Left renal cortex interstitium (tissue), 4 donors: ENCODE results near the gene TRIM62. TPM values are rescaled to one million over a fixed set of nuclear protein-coding genes. Genes with fewer than 3 reads are reported as not detected.
A peak's percentile ranks its signal among the peaks of the same experiment; 100 is the strongest.

Experiments used
- DNase-seq, 4 donors: peaks; one replicate each; pipeline ENCODE4 v3.0.0-alpha.2; 2013; ENCODE audit warnings: low read depth in 4 of 4, low spot score in 2 of 4, missing footprints in 1 of 4
- polyA plus RNA-seq, 4 donors: library from polyadenylated mRNA; unstranded; fragments of 120-200 nt; gene quantifications; one replicate each; pipeline ENCODE4 v1.2.1, GENCODE V29; 2013; ENCODE audit not compliant: insufficient read length in 4 of 4

Gene TRIM62
- polyA plus RNA-seq, 4 donors: 6.9 to 10.8 (median 8.2) TPM

DNA sequence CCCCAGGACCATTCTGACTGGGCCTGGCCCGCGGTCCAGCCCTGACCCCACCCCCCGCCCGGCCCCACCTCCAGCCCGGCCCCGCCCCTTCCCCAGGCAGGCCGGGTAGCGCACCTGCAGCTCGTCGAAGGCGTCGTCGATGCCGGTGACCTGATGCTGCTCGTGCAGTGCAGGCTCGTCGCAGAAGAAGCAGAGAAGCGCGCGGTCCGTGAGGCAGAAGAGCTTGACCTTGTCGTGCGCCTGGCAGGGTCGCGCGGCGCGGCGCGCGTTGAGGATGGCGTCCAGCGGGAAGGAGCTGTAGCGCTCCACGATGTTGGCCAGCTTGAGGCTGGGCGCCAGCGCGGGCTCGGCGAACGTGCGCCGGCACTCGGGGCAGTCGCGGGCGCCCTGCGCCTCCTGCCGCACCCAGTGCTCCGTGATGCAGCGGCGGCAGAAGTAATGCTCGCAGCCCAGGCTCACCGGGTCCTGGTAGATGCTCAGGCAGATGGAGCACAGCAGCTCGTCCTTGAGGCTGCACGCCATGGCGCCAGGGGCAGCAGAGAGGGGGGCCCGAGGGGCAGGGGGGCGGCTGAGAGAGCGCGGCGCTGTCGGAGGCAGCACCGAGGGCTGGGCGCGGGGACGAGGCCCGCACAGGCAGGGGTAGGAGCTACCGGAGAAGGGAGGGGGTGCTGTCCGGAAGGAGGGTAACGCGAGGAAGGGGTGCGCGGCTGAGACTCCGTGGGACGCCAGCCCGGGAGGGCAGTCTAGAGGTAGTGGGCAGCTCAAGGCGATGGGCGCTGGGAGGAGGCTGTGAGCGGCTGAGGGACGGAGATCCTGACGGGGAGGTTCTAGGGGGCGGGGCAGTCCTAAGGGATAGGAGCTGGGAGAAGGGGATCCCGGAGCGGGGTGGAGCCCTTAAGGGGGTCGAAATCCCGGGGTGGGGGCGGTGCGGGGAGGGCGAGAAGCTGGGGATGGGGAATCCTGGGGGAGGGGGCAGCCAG, 642 bp downstream of the TRIM62 start:
- peak in 2 of 4 donors; percentile 64 to 81 for DNase-seq

DNA sequence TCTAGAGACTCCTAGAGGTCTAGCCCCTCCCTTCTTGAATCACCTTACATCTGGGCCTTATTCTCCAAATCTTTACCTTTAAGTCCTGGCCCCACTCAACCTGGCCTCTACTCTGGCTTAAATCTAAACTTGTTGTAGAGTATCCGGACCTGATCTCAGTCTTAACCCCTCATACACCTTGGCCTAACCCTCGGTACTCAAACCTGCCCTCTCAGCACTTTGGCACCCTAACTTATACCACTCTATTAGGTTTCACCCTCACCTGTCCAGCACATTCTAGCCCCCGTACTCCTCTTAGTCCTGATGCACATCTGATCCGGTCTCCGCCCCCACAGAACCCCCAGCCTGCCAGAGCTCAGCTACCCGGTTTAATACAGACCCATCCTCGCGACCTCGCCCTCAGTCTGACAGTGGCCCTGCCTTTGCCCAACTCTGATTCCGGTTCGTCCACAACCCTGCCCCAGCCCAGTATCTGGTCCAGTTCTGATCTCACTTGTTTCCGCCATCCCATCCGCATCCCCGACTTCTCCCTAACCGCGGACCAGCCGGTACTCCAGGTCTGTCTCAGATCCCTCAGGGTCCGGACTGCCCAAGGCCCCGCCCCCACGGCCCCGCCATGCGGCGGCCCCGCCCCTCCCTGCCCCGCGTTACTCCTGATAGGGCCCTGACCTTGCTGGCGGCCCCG, 1.5 kb downstream of the TRIM62 start:
- DNase-seq: no peak

DNA sequence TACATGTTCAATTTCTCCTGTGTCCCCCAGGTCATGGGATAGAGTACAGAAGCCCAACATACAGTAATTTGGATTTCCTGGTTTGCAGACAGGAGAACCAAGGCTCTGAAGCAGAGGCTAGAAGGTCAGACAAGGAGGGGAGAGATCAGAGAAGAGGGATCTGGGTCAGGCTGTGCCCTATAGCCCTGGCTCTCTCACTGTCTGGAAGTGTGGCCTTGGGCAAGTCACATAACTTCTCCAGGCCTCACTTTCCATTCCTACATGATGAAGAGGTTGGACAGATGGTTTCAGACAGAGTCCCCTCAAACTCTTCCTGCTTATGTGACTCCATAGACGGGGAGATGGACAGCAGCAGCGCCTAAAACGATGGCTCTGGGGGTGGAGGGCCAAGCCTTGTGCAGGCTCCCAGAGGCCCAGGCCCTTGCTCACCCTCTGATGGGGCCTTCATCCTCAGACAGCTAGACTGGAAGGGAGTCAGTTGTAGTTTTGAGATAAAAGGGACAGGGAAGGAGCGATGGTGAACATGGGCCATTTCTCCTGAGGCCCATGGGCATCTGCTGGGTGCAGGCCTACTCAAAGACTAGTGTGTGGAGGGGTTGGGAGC, 2.9 kb downstream of the TRIM62 start:
- DNase-seq: no peak

DNA sequence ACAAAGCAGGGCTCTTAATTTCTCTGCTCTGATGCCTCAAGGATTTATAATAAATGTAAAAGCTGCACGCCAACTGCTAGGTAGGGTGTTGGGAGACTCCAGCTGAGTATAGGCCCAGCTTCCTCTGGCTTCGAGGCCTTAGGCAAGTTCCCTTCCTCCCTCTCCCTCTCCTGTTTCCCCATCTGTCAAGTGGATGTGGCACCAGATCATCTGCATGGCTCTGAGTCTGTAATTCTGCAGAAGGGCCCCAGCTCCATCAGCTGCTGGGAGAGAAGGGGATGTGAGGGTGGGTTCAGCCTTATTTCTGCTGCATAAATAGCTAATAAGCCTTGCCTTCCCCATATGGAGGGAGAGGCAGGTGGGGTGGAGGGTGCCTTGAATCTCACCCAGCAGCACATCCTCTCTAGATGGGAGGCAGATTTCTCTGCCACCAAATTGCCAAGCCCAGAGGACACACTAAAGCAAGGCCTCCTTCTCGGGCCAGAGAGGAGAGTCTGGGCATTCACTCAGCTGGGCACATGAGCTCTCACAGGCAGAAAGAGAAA, 3.8 kb downstream of the TRIM62 start:
- no peak for DNase-seq

DNA sequence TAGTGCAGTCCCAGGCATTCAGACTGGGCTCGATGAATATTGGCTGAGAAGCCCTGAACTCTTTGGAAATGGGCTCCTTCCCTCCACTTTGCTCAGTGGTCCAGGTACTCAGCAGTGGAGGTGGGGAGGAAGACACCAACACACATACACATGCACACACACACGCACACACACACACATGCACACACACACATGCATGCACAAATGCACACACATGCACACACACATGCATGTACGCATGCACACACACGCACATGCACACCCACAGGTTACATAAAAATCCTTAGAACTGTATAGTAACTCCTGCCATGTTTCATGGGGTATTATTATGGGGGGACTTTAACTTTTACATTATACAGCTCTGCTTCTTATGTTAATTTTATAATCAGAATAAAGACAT, 5.0 kb downstream of the TRIM62 start:
- DNase-seq: no peak

DNA sequence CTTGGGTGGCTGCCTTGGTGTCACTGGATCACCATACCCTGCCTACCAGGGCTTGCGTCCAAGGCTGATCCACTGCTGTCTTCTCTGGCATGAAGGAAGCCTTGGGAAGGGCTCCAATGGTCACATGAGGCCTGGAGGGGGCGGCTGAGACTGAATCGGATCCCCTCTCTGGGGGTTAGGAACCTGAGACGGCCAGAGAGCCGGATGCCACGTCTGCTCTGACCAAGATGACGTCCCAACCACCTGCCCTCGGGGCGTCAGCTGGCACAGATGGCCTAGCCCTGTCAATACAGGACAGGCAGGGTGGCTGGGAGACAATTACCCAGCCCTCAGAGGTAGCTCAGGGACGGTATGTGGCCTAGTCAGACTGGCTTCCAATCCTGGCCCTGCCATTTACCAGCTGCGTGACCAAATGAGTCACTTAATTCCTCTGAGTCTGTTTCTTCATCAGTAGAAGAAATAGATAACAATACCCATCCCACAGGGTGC, 5.4 kb downstream of the TRIM62 start:
- no peak for DNase-seq

DNA sequence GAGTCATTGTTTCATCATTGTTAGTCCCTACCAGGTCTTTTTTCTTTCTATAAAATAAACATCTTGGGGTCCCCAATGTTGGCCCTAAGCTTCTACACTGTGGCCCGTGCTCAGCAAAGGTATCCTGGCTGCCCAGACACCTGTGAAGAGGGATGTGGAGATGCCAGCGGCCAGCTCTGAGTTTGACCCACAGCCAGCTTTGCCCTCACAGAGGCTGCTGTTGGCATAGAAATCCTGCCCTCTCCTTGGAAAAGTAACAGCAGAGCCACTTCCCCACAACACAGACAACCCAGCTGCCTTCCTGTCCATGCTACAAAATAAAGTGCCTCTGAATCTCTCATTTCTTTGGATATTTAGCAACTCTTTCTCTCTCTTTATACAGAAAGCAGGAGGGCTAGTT, 6.0 kb downstream of the TRIM62 start:
- no peak for DNase-seq

DNA sequence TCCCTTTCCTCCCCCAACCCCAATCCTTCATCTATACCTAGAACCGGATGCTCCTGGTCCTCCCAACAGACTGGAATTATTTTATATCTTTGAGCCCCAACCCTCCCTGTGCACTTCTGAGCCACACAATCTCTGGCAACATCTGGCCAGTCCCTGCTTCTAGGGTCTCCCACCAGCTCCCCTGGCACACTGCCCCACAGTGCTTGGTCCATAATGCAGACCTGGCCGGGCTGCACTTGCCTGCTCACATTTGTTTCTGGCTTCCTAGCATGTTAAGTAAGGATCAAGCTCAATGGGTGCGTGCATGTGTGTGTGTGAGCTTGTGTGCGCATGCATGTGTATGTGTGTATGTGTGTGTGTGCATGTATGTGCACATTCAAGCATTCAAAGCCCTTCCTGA, 8.8 kb downstream of the TRIM62 start:
- no peak for DNase-seq

DNA sequence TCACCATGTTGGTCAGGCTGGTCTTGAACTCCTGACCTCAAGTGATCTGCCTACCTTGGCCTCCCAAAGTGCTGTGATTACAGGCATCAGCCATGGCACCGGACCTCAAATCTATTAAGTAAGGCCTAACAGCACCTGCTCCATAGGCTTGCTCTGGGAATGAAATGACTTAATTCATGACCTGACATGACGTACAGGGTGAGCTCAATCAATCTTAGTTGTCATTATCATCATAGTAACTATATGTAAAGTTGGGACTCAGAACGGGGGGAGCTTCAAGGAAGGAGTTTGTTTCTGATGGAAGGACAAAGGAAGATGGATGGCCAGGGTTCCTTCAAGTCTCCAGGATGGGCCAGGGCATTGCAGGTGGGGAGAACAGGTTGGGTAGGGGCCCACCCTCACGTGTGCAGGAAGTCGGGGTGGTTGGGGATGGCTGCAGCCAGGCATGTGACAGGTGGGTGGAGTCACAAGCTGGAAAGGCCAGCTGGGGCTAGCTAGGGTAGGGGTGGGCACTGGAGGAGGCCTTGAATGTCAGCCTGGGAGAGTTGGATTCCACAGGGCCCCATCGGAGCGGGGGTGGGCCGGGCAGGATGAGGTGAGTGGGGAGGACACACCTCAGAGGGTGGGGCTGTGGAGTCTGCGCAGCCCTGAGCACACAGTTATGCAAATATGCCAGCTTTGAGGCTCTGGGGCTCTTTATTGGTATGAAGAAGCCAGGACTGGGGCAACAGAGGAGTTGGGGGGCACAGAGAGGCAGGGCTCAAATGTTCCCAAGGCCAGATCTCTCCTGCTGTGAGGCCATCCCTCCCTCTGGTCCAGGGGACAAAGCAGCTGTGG, 9.6 kb downstream of the TRIM62 start:
- DNase-seq: no peak

DNA sequence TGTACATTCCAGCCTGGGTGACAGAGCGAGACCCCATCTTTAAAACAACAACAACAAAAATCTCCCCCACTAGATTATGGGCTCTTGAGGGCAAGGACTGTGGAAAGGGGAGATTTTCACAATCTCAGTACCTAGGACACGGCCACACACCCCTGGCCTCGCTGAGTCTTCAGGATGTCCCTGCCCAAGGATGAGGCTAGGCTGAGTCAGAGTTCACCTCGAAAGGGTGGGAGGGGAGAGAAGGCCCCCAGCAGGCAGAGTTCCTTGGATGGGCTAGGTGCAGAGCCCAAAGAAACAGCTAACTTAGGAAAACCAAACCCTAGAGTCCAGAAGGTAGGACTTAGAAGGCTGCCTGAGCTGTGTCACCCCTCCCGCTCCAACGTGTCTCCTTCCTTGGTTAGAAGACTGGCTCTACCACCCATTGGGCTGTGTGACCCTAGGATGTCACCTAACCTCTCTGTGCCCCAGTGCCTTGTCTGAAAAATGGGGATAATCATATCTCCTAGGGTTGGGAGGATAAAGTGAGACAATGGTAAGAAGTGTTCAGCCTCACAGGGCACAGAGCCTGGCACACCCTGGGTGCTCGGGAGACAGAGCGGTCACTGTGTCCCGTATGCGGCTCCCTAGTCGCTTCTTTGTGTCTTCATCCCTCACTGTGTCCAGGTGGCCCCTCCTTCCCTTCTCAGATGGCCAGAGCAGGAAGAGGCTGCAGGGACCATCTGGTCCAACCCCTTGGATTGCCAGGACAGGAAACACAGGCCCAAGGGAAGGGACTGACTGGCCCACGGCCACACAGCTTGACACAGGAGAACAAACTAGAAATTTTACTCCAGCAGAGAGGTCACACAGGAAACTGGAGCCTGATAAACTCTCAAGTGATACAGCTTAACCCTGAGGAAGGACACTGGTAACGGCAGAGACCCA, 11.2 kb downstream of the TRIM62 start:
- DNase-seq: no peak

DNA sequence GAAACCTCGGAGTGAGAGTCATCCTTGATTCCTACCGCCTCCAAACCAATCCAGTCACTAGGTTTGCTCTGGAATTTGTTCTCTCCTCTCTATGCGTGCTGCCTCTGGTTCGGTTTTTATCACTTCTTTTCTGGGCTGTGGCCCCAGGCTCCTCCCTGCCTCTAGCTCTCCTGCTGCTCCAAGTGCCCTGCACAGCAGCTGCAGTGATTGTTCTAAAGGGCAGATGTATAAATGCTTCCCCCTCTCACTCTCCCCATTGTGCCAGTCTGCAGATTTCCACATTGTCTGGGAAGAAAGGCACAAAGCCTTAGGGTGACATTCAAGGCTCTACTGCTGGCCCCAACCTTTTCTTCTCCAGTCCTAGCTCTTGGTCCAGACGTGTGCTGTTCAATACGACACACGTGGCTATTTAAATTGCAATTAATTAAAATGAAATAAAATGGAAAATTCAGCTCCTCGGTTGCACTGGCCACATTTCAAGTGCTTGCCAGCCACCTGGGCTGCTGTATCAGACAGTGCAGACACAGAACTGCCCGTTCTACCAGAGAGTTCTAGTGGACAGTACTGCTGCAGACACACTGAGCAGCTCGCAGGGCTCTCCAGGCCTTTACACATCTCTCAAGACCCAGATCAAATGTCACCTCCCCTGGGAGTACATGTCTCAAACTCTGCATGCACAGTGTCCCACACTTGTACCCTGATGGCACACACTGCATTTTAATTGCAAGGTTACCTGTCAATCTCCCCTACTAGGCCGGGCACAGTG, 12.4 kb downstream of the TRIM62 start:
- no peak for DNase-seq

DNA sequence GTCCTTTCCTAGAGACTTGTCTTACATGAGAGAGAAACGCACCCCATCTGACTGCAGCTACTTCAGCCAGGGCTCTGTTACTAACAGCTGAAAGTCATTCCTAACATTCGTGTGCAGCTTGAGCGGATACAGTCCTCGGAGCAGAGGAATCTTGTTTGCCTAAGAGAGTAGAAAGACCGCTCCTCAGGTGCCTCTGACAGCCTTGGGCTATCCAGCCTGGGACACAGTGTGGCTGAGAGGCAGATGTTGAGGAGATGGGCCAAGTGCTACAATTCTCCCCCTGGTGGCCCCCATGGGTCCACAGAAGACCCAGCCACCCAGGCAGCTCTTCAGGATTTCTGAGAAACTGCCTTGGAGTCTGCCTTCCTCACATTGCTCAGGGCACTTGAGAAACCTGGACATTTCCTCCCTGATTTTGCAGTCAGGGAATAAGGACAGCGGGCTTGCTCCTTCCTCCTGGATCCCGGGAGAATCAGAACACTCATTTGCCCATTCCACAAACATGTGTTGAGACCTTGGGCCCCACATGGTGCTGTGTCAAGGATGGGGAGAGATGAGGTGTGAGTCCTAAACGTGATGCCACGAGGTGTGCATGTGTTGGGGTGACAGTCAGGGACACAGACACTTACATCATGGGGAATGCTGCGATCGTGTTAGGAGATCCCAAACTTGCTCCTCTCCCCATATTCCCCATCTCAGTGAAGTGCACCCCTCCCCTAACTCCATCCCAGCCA, 13.1 kb downstream of the TRIM62 start:
- DNase-seq: no peak

DNA sequence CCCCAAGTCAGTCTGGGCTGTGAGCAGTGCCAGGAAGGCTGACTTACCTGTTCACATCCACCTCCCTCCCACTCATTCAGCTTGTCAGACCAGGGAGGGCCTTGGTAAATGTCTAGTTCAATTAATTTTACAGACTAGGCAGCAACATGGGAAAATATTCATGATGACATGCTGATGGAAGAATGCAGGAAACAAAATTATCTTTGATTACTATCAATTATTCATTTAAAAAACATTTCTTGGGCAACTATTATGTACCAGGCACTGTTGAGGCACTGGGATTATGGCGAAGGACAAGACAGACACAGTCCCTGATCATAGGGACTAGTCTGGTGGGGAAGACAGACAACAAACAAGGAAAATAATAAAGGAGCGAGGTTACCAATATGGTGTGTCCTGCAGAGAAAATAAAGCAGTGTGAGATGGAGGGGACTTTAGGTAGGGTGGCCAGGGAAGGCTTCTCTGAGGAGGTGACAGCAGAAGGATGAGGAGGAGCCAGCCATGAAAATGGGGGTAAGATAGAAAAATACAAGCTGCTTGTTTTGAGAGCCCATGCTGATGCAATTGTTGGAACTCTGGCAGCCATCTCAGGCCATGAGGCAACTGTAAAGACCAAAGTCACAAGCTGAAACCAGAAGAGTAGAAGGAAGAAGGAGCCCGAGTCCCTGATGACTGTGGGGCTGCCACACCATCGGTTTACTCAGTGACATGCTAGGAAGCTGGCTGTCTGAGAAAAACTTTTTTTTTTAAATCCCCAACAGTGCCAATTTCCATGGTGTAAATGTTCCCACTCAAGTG, 14.0 kb downstream of the TRIM62 start:
- no peak for DNase-seq

DNA sequence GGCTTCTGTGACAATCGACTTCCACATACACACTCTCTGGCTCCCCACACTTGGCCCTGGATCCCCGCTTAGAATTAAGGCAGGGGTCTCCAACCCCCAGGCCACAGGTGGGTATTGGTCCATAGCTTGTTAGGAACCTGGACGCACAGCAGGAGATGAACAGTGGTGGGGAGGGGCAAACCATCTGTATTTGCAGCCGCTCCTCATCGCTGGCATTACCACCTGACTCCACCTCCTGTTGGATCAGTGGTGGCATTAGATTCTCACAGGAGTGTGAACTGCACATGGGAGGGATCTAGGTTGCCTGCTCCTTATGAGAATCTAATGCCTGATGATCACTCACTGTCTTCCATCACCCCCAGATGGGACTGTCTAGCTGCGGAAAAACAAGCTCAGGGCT, 16.0 kb downstream of the TRIM62 start:
- DNase-seq: no peak

DNA sequence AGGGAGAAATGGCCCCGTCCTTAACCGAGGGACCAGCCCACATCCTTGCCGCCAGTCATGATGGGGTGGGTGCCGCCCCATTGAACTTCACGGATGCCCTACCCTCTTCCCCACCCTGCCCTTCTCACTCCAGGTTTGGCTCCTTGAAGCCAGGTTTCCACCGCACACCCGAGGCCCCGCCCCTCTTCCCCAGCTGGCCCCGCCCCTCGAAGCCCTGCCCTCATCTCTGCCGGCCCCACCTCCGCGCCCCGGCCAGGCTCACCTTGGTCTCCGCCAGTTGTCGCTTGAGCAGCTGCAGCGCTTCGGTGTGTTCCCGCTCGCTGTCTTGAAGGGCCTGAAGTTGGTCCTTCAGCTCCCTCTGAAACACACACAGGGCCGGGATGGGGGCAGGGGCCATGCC, 16.6 kb downstream of the TRIM62 start:
- DNase-seq: no peak

DNA sequence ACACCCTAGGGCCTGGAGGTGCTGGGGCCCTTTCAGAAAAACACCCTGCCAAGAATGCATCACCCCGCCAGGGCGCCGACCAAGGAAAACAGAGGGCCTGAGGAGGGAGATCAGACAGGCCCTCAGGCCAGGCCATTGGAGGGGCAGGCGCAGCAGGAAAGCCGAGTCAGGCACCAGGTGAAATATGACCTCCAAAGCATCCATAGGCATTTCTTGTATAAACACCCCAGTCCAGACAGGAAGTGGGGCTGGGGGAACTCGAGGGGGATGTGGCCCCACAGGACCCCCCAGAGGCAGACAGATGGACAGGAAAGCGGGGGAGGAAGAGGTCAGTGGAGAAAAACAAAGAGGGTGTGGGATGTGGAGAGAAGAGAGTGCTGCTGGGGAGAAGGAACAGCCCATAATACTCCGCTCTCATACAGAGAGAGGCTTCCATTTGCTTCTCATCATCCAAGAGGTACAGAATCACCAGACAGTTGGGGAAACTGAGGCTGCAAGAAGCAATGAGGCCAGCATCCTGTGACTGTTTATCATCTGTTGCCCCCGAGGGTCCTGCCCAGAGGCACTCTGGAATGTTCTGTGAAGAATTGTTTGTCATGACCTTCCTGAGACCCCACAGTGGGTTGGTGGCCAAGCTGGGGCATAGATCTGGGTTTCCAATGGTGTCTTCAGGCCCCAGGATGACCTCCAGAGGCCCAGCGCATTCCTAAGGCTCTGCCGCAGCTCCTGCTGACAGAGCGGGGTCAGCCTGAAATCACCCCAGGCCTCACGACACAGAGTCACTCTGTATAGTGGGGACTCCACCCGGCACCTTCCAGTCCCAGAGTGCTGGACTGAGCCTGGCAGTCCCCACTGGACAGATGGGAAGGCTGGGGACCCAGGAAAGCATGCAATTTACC, 18.0 kb downstream of the TRIM62 start:
- peak in 3 of 4 donors; percentile 69 to 81 (median 78) for DNase-seq
